ENCODE results near the gene NGFR. TPM values are rescaled to one million over a fixed set of nuclear protein-coding genes. Genes with fewer than 3 reads are reported as not detected.

The NGFR gene
- total RNA-seq, 1 donor from 2014 or later = not detected

DNA sequence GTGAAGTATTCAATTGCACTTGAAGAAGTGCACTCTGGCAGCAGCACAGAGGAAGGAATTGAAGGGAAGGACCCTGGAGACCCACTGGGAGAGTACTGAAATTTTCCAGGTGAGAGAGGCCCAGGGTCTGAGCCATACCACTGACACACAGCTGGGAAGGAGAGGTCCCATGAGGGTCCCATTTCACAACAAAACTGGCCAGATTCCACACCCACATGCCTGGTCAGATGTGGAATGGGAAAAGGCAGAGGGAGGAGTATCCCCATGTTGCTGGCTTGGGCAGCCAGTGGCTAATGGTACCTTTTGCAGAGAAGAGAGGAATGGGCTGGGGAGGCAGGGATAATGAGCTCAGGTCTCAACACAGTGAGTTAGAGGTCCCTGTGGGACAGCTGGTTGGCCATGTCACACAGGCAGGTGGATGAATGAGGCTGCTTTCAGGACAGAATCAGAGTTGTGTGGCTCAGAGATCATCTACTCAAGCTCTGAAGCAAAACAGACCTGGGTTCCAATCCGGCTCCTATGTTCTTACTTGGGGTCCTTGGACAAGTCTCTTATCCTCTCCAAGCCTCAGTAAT is 26.2 kb upstream of the NGFR start:
- no peak for DNase-seq (ENCODE audit: extremely low read depth, low read depth, low spot score)

DNA sequence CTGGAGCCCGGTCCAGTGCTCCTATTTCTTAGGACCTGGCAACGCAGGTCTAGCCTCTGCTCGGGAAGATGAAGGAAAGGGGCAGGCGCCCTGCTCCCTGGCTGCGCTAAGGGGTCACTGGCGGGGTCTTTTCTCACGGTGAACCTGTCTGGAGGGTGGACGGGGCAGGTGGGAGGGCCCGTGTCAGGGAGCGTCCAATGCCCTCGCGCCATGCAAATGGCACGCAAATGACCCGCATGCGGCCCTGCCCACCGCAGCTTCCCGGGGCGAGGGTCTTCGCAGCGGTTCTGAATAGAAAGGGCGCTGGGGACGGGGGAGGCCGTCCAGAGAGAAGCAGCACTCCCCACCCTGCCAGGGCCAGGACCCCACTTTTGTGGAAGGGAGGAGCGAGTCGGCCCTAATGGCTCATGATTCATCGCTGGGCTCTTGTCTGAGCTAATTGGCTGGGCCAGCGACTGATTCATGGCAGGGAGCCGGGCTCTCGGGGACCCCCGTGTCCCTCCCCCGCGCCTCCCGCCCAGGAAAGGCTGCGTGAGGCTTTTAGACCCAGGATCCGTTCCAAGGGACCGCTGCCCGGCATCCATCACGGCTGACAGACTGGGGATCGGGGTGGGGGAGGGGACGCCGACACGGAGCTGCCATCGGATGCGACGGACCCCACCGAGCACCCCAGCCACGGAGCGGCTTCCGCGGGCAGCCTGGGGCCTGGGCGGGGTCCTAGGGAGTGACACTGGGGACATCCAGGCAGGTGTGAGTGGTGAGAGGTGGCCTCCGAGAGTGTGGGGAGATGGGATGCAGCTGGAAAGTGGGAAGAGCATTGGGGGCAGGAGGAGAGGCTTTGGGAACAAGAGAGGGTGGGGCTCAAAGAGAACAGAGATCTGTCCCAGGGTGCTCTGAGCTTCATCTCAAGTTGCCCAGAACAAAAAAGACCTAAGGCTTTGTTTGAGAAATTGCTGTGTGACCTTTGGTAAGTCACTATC is 25.0 kb upstream of the NGFR start:
- DNase-seq (ENCODE audit: extremely low read depth, low read depth, low spot score) = no peak

DNA sequence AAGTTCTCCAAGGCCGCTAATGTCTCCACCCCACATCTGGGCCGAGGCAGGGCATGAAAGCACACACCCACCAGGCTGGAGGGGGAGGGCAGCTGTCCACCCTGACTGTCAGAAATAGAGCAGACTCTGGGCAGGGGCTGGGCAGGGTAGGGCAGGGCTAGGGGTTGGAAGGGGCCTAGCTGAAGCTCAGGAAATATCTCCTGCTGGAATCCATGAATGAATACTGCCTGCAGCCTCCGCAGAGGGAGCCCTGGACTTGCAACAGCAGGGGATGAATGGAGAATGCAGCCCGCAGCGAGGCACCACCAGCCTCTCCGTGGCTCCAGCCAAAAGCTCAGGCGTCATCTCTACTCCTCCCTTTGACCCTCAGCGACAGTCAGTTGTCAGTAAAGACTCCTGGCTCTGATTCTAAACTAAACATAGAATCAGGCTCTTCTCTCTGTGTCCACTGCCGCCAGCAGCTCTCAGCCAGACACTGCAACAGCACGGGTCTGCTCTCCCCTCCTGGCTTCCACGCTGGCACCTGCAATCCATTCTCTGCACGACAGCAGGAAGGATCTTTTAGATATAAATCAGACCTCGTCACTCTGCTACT is 23.9 kb upstream of the NGFR start:
- no peak for DNase-seq (ENCODE audit: extremely low read depth, low read depth, low spot score)

DNA sequence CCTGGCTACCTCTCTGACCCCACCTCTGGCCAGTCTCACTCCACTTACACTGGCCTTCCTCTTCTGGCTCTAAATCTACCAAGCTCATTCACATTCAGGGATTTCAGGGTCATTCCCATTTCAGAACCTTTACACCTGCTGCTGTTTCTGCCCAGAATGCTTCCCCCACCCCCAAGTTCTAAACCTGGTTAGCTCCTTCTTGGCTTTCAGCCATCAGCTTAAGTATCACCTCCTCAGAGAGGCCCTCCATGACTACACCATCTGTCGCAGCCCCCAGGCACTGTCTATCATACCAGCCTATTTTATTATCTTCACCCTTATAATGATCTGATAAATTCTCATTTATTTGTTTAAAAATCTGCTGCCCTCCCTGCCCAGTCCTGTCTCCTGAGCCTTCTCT is 23.3 kb upstream of the NGFR start:
- DNase-seq (ENCODE audit: extremely low read depth, low read depth, low spot score) = no peak

- DNase-seq (ENCODE audit: extremely low read depth, low read depth, low spot score) = no peak
These were observed 22.6 kb upstream of the NGFR start for GRCh38 chr17:49472527-49472926.

- no peak for DNase-seq (ENCODE audit: extremely low read depth, low read depth, low spot score)
These were observed 21.0 kb upstream of the NGFR start for GRCh38 chr17:49473900-49474751.

DNA sequence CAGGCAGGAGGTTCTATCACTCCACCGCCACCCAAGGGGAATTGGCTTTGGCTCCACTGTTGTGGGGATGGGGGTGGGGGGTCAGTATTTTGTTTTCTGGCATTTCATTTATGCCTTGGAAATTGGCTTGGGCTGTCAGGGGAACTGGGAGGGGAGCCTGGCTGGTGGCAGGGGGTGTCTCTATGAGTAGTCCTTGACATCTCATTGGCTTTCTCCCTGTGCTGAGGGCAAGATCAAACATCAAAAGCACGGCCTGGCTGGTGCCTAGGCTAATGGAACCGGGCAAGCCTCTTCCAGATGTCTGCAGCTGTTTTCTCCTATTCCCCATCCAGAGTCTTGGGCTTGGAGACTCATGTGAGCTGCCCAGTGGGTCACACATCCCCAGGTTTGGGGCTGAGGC is 17.4 kb upstream of the NGFR start:
- DNase-seq (ENCODE audit: extremely low read depth, low read depth, low spot score) = no peak

DNA sequence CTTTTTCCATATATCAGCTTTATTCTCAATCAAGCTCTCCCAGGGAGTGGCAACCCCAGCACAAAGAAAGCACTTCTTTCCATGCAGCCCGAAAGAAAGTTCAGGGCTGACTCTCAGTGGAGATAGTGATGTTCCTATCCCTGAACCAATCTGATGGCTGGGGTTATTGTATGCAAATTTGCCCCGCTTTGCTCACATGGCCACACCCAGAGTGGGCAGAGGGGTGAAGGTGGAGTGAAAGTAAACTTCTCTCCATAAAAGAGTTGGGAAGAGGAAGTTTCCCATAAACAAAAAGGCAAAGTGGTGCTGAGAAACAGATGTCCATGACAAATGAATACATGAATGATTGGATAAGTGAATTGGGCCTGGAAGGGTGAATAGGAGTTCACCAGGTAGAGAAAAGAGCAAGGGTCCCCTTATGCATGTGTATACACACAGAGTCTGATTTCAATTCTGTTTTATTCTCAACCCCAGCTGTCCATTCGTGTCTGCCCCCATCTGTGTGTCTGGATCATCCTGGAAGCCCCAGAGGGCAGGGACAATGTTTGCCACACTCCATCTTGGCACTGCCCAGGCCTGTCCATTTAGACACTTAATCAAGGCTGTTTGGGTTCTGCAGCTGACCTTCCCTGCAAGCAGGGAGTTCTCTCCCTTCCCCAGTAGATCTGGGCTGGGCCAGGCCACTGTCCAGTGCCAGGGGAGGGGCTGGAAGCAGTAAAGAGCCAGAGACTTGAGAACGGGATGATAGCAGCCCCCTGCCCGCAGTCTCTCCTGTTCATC is 14.1 kb upstream of the NGFR start:
- DNase-seq (ENCODE audit: extremely low read depth, low read depth, low spot score) = no peak

- DNase-seq (ENCODE audit: extremely low read depth, low read depth, low spot score) = no peak
These were observed 12.8 kb upstream of the NGFR start for GRCh38 chr17:49482144-49482817.

- DNase-seq (ENCODE audit: extremely low read depth, low read depth, low spot score) = no peak
These were observed 11.2 kb upstream of the NGFR start for GRCh38 chr17:49483599-49484509.

DNA sequence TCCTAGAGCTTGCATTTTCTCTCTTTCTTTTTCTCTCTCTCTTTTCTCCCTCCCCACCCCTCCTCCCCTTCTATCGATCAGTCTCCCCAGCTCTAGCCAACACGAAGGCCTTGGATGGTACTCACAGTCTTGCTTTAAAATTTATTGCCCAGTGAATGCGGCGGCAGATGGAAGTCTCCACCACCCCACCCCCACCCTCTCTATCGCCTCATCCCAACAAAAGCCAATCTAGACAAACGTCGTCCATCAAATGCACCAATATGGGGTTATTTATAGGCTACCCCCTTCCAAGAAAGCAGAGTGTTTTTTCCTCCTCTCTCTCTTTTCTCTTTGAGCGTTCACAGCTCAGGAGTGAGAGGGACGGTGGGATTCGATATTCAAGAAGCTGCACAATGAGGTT is 10.5 kb upstream of the NGFR start:
- DNase-seq (ENCODE audit: extremely low read depth, low read depth, low spot score) = no peak

- DNase-seq (ENCODE audit: extremely low read depth, low read depth, low spot score) = no peak
These were observed 9.0 kb upstream of the NGFR start for GRCh38 chr17:49486012-49486641.

DNA sequence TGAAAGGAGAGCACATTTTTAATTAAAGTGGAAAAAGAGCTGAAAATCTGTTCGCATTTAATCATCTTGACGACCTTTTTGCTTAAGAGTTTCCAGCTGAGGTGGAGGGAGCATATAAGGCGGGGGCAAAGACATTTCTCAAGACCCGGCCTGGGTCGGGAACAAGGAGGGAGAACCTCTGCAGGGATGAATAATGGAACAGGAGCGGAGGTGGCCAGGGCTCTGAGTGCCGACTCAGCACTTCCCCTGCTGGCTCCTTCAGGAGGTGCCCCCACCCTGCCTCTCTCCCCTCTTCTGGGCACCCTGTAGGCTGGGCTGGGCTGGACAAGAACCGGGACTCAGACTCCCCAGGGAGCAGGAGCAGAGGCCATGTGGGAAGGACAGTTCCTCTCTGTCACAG is 7.9 kb upstream of the NGFR start:
- no peak for DNase-seq (ENCODE audit: extremely low read depth, low read depth, low spot score)

GRCh38 chr17:49488612-49489011 is 6.5 kb upstream of the NGFR start:
- no peak for DNase-seq (ENCODE audit: extremely low read depth, low read depth, low spot score)

GRCh38 chr17:49489348-49489747 is 5.7 kb upstream of the NGFR start:
- DNase-seq (ENCODE audit: extremely low read depth, low read depth, low spot score) = no peak

- DNase-seq (ENCODE audit: extremely low read depth, low read depth, low spot score) = no peak
These were observed 4.8 kb upstream of the NGFR start for GRCh38 chr17:49490276-49490675.

GRCh38 chr17:49491192-49491769 is 3.8 kb upstream of the NGFR start:
- no peak for DNase-seq (ENCODE audit: extremely low read depth, low read depth, low spot score)

Measured in glomerular endothelial cell (primary cell).